Breast epithelium (tissue), 4 donors: ENCODE measurements around the gene SMAD7. TPM values are rescaled to one million over a fixed set of nuclear protein-coding genes. Genes with fewer than 3 reads are reported as not detected.

Experiments
- DNase-seq, 2 donors: peaks; one replicate each; pipeline ENCODE4 v3.0.0-alpha.2; 2019; ENCODE audit warnings: low spot score in 2 of 2
- H3K27ac ChIP-seq, 2 donors: fragments of 200-600 bp; sonication (generic) in 1 of 2; one replicate each; pipeline ENCODE4 v1.5.1; 2016 to 2019; ENCODE audit warnings: mild to moderate bottlenecking in 1 of 2
- H3K27me3 ChIP-seq, 2 donors: fragments of 200-600 bp; sonication (generic) in 1 of 2; one replicate each; pipeline versions ENCODE4 v1.5.1 to v1.6.0; 2017 to 2019; ENCODE audit warnings: control low read depth in 1 of 2, mild to moderate bottlenecking in 1 of 2
- H3K36me3 ChIP-seq: fragments of 200-600 bp; one replicate; pipeline ENCODE4 v1.5.1; 2019
- H3K4me1 ChIP-seq, 2 donors: fragments of 200-600 bp; sonication (generic); one replicate each; pipeline ENCODE4 v1.5.1; 2016 to 2019; ENCODE audit warnings: control low read depth in 1 of 2
- H3K4me3 ChIP-seq, 3 donors: fragments of 200-600 bp; sonication (generic); 1 replicate in 2 of 3; 2 replicates in 1 of 3; pipeline ENCODE4 v1.5.1; 2016 to 2019; ENCODE audit warnings: mild to moderate bottlenecking in 3 of 3, moderate library complexity in 2 of 3
- H3K9me3 ChIP-seq, 2 donors: fragments of 200-600 bp; sonication (generic) in 1 of 2; one replicate each; pipeline ENCODE4 v1.5.1; 2016 to 2019; ENCODE audit warnings: control low read depth in 1 of 2
- CTCF ChIP-seq, 3 donors: fragments of 450-650 bp; IDR thresholded peaks; one replicate each; pipeline ENCODE4 v1.5.1; 2016 to 2017; ENCODE audit warnings: antibody characterized with exemption in 3 of 3, mild to moderate bottlenecking in 3 of 3, moderate library complexity in 3 of 3
- POLR2A ChIP-seq: fragments of 450-650 bp; IDR thresholded peaks from one replicate; pipeline ENCODE4 v1.6.1; 2016; ENCODE audit warnings: antibody characterized with exemption, mild to moderate bottlenecking, moderate library complexity
- POLR2AphosphoS5 ChIP-seq, 3 donors: sonication (generic); formaldehyde crosslinking; IDR thresholded peaks; one replicate each; pipeline ENCODE4 v1.6.1; 2017; ENCODE audit warnings: antibody characterized with exemption in 3 of 3
- intact Hi-C: fragments of 100-400 bp; cut with DNase I; formaldehyde crosslinking; loops from one replicate; pipeline ENCODE4 v1.15.1; 2023; ENCODE audit warnings: low total_unique reads
- total RNA-seq, 3 donors: library from RNA; depleted of rRNA; stranded (reverse); fragments of >200 nt; gene quantifications; one replicate each; pipeline ENCODE4 v1.1.0, GENCODE V29; 2016

The SMAD7 gene
- total RNA-seq, 3 donors from 2014 or later: 17.4 to 21.2 (median 20.6) TPM

GRCh38 chr18:48934723-48935432 lies 15.9 kb downstream of the SMAD7 start:
- no peaks in the 10 kb centered on the region for H3K36me3 ChIP-seq
- peaks cover 21 to 66% of the 10 kb centered on the region in 2 donors for H3K4me1 ChIP-seq
- no peak for TF ChIP-seq POLR2AphosphoS5 (IDR thresholded peaks at IDR 0.05)
- no peak for TF ChIP-seq CTCF (IDR thresholded peaks at IDR 0.05)
- TF ChIP-seq POLR2A: no peak
- DNase-seq: peak in 1 of 2 donors; percentile 67
- H3K27ac ChIP-seq: peak overlapping the region; percentile 88 to 89
- intact Hi-C loops: no loop called here
- H3K27me3 ChIP-seq: no peaks in the 10 kb centered on the region
- peak overlapping the region in 2 of 3 donors; percentile 11 to 50 for H3K4me3 ChIP-seq
- no peaks in the 10 kb centered on the region for H3K9me3 ChIP-seq

GRCh38 chr18:48934415-48934722 lies 16.4 kb downstream of the SMAD7 start:
- no peaks in the 10 kb centered on the region for H3K36me3 ChIP-seq
- intact Hi-C loops: no loop called here
- peaks cover 21 to 63% of the 10 kb centered on the region in 2 donors for H3K4me1 ChIP-seq
- peak overlapping the region; percentile 88 to 89 for H3K27ac ChIP-seq
- H3K27me3 ChIP-seq: no peaks in the 10 kb centered on the region
- H3K9me3 ChIP-seq: no peaks in the 10 kb centered on the region
- H3K4me3 ChIP-seq: peak overlapping the region in 1 of 3 donors; percentile 50
- TF ChIP-seq CTCF (IDR thresholded peaks at IDR 0.05) (no peak), POLR2AphosphoS5 (IDR thresholded peaks at IDR 0.05) (no peak), POLR2A (no peak)
- no peak for DNase-seq

GRCh38 chr18:48933578-48934414 lies 17.0 kb downstream of the SMAD7 start:
- Histone ChIP-seq H3K9me3 (no peaks in the 10 kb centered on the region), H3K36me3 (no peaks in the 10 kb centered on the region), H3K4me1 (peaks cover 20 to 68% of the 10 kb centered on the region in 2 donors), H3K27me3 (no peaks in the 10 kb centered on the region), H3K4me3 (peak overlapping the region in 2 of 3 donors; percentile 13 to 50), H3K27ac (peak overlapping the region; percentile 88 to 89)
- intact Hi-C loops: no loop called here
- TF ChIP-seq CTCF (IDR thresholded peaks at IDR 0.05) (no peak), POLR2AphosphoS5 (IDR thresholded peaks at IDR 0.05) (peak in 1 of 3 donors; percentile 18)
- no peak for DNase-seq

- Histone ChIP-seq H3K4me3 (peak overlapping the region in 1 of 3 donors; percentile 50), H3K9me3 (no peaks in the 10 kb centered on the region), H3K4me1 (peaks cover 16 to 60% of the 10 kb centered on the region in 2 donors), H3K27ac (peak overlapping the region; percentile 88 to 89), H3K36me3 (no peaks in the 10 kb centered on the region), H3K27me3 (no peaks in the 10 kb centered on the region)
- no peak for TF ChIP-seq POLR2A
- TF ChIP-seq CTCF (IDR thresholded peaks at IDR 0.05): no peak
- TF ChIP-seq POLR2AphosphoS5 (IDR thresholded peaks at IDR 0.05): no peak
- DNase-seq: no peak
- intact Hi-C loops: no loop called here
These were observed 17.8 kb downstream of the SMAD7 start for GRCh38 chr18:48932822-48933510.
